SK-N-SH (cell line): ENCODE data around the gene NOP56.

ENCODE experiments used
- MXI1 ChIP-seq: IDR thresholded peaks from 2 replicates; pipeline ENCODE4 v1.6.1; 2012; ENCODE audit warnings: mild to moderate bottlenecking, low read depth, low read length, improper control_type of control experiment
- NFIC ChIP-seq: IDR thresholded peaks from 2 replicates; pipeline ENCODE4 v1.4.0; 2012; ENCODE audit warnings: borderline replicate concordance
- POLR2AphosphoS5 ChIP-seq: IDR thresholded peaks from 2 replicates; pipeline ENCODE4 v1.6.1; 2012; ENCODE audit warnings: low read depth, low read length
- RXRA ChIP-seq: IDR thresholded peaks from 2 replicates; pipeline ENCODE4 v1.4.0; 2012; ENCODE audit warnings: low read depth, mild to moderate bottlenecking, borderline replicate concordance
- TF ChIP-seq, protein P1 (sequence below): IDR thresholded peaks from 2 replicates; pipeline ENCODE4 v1.4.0; 2012; ENCODE audit warnings: low read depth

DNA sequence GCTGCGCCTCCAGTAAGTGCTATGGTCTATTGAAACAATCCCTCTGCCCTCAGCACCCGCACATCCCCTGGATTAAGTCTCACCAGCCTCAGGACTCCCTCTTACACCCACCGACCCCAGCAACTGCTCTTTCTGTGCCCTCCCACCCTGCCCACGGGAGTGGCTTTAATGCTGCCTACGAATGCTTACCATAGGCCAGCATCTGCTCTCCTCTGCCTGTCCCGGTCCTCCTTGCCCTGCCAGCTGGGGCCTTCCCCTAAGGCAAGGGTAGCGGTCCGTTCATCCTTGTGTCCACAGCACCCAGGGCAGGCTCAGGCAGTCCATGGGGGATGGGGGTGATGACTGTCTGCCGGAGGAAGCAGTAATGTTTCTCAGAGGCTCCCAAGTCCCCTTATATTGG is 44.2 kb downstream of the NOP56 start:
- TF ChIP-seq POLR2AphosphoS5 = no peak
- TF ChIP-seq RXRA = no peak
- no peak for TF ChIP-seq MXI1
- TF ChIP-seq, protein P1, sequence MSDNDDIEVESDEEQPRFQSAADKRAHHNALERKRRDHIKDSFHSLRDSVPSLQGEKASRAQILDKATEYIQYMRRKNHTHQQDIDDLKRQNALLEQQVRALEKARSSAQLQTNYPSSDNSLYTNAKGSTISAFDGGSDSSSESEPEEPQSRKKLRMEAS = no peak
- no peak for TF ChIP-seq NFIC
